Adipocyte (in vitro differentiated cells): ENCODE measurements around the gene HEMK1.

ENCODE experiments used
- DNase-seq: peaks from one replicate; pipeline ENCODE4 v3.0.0-alpha.2; 2015; ENCODE audit warnings: low read depth
- H3K27me3 ChIP-seq: replicated peaks from 2 replicates; pipeline ENCODE4 v1.7.0; 2013; ENCODE audit warnings: mild to moderate bottlenecking, low read length, moderate library complexity; ENCODE audit not compliant: control insufficient read depth, insufficient read depth
- H3K36me3 ChIP-seq: 2 replicates; pipeline ENCODE4 v1.7.0; 2013; ENCODE audit warnings: low read length, mild to moderate bottlenecking, moderate library complexity; ENCODE audit not compliant: control insufficient read depth, insufficient read depth, severe bottlenecking
- H3K4me1 ChIP-seq: 2 replicates; pipeline ENCODE4 v1.7.0; 2013; ENCODE audit warnings: mild to moderate bottlenecking, low read length, moderate library complexity; ENCODE audit not compliant: control insufficient read depth, insufficient read depth
- H3K4me3 ChIP-seq: 2 replicates; pipeline ENCODE4 v1.7.0; 2013; ENCODE audit warnings: mild to moderate bottlenecking, low read length, moderate library complexity
- H3K9ac ChIP-seq: 2 replicates; pipeline ENCODE4 v1.7.0; 2013; ENCODE audit warnings: mild to moderate bottlenecking, low read length, moderate library complexity
- H3K9me3 ChIP-seq: 2 replicates; pipeline ENCODE4 v1.7.0; 2013; ENCODE audit warnings: mild to moderate bottlenecking, low read length, moderate library complexity; ENCODE audit not compliant: control insufficient read depth

HEMK1 gene

DNA sequence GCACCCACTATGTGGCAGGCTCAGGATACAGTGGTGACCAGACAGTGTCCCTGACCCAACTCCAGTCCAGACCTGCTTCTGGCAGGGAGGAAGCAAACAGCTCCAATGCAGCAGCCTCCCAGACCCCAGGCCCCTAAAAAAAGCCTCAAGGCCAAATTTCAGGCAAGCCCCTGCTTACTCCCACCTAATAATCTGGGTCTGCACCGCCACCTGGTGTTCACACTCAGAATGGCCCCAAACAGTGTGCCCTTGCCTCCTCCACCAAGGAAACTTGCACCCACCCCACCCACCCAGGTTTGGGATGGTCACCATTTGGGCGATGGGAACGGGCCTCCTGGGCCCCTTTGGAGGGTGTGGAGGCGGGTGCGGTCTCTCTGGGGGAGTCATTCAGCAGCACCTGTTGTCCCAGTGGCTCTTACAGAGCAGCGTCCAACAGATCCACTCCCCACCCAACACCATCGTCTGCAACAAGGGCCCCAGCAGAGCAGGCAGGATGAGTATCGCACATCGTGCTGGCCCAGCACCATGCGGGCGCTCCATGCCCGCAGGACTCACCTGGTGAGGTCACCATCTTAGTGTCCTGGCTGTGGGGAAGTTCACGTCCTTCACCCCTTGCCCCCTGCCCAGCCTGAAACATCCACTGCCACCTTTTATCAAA is 19.1 kb upstream of the HEMK1 start:
- DNase-seq, result peak; percentile 78
- Histone ChIP-seq H3K4me1 (no peaks in the 10 kb centered on the region), H3K36me3 (no peaks in the 10 kb centered on the region), H3K9me3 (no peaks in the 10 kb centered on the region), H3K9ac (no peak overlapping the region), H3K27me3 (peaks cover 29% of the 10 kb centered on the region), H3K4me3 (no peak overlapping the region)

DNA sequence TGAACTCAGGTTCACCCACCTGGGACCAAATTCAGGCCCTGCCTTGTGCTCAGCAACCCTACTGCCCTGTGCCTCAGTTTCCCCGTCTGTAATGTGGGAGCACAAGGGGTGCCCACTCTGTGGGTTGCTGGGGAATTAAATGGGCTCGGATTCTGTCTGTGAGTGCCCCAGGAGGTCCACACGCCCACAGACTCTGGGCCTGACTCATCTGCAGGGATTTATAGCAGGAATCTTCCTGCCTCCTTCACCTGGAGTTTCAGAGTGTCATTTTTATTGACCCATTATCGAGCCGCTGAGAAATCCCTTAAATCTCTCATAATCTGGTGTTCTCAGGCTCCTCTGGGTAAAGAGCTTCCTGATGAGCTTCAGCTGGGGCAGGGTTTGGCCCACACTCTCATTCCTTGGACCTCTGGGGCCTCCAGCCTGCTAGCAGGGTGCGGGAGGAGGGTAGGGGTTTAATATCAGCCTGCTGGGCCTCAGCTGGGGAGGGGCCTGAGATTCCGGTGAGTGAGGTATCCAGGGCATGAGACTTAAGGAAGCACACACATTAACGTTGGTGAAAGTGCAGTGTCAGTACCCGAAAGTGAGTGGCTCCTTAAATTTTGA is 18.2 kb upstream of the HEMK1 start:
- H3K4me3 ChIP-seq, result no peak overlapping the region
- no peak overlapping the region for H3K9ac ChIP-seq
- no peaks in the 10 kb centered on the region for H3K9me3 ChIP-seq
- H3K36me3 ChIP-seq, result no peaks in the 10 kb centered on the region
- H3K4me1 ChIP-seq, result no peaks in the 10 kb centered on the region
- peaks cover 32% of the 10 kb centered on the region for H3K27me3 ChIP-seq
- no peak for DNase-seq

DNA sequence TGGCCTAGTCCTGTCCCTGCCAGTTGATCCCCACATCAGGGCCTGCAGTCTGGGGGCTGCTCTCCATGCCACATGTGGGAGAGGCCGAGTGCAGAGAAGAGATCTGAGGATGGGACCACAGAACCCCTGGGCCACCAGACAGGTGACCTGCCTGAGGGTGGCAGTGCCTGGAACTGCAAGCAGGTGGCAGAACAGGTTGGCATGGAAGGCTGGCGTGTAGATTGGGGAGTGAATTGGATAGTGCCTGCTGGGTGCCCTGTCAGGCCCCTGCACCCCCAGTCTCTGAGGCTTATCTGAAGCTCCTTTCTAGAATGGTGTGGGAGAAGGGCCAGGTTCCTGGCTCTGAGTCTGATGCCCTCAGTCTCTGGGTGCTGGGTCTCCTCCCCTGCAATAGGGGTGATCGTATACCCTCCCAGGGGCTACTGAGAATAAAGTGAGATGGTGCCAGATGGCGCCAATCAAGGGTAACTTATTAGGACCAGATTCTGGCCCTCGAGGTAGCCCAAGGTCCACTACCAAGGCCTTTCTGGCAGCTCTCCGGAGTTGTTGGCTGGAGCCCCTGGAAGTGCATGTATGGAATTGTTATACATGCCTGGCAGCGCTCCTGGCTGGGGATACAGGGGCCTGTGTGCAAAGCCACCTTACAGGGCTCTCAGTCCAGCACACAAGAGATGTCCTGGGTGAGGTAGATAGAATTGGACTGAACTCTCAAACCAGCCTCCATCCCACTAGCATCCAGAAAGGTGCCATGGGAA is 17.5 kb upstream of the HEMK1 start:
- no peak overlapping the region for H3K4me3 ChIP-seq
- peaks cover 28% of the 10 kb centered on the region for H3K27me3 ChIP-seq
- H3K9me3 ChIP-seq, result no peaks in the 10 kb centered on the region
- H3K9ac ChIP-seq, result no peak overlapping the region
- no peaks in the 10 kb centered on the region for H3K36me3 ChIP-seq
- no peaks in the 10 kb centered on the region for H3K4me1 ChIP-seq
- no peak for DNase-seq

DNA sequence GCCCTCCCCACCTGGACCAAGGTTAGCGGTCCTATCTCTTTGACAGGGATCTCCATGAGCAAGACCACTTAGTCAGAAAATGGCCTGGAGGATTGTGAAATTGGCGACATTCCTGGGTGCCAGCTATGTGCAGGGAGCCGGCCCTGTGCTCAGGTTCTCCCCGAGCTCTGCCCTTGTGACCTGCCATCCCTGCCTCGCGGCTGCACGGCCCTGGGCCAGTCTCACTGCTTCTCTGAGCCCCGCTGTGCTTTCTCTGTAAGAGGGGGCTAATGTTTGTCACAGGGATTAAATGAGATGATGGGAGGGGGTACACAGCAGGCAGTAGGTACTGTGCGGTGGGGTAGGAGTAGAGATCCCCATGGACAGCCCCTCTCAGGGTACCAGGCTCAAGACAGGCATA is 16.7 kb upstream of the HEMK1 start:
- Histone ChIP-seq H3K9me3 (no peaks in the 10 kb centered on the region), H3K4me3 (no peak overlapping the region), H3K27me3 (peaks cover 28% of the 10 kb centered on the region), H3K36me3 (no peaks in the 10 kb centered on the region), H3K9ac (no peak overlapping the region), H3K4me1 (no peaks in the 10 kb centered on the region)
- DNase-seq, result no peak

DNA sequence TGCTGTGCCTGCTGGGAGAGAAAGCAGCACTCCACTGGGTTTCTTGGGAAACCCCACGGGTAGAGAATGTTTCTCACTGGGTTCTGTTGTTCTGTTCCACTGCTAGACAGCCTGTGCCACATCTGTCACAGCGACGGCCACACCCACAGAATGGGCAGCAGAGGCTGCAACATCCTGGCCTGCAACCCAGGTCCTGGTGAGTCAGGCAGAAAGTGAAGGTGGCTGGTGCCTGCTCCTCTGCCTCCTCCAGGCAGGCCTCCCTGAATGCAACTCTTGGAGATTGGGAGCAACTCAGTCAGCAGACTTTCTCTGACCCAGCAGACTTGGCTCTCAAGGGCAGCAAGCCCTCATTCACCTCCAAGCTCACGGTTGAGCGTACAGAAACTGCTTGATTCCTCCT is 14.8 kb upstream of the HEMK1 start:
- H3K4me3 ChIP-seq, result no peak overlapping the region
- DNase-seq, result no peak
- H3K27me3 ChIP-seq, result peaks cover 28% of the 10 kb centered on the region
- H3K9ac ChIP-seq, result no peak overlapping the region
- H3K36me3 ChIP-seq, result no peaks in the 10 kb centered on the region
- H3K9me3 ChIP-seq, result no peaks in the 10 kb centered on the region
- no peaks in the 10 kb centered on the region for H3K4me1 ChIP-seq

DNA sequence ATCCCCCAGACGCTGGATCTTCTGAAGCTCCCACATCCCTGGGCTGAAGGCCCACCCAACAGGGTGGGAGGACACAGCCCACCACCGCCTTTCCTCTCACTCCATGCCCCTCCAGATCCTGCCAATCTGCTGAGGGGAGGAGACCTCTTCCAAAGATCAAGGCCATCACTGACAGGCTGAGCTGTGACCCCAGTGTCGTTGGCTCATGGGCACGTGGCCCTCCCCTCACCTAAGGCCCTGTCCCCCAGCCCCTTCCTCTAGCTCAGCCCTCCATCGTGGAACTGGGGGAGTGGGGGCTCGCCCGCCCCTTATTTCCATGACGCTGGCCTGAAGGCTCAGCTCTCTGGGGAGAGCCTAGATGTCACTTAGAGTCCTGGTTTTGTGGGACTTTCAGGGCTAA is 12.2 kb upstream of the HEMK1 start:
- H3K36me3 ChIP-seq, result no peaks in the 10 kb centered on the region
- DNase-seq, result no peak
- H3K4me3 ChIP-seq, result no peak overlapping the region
- H3K9ac ChIP-seq, result no peak overlapping the region
- H3K4me1 ChIP-seq, result no peaks in the 10 kb centered on the region
- H3K27me3 ChIP-seq, result peaks cover 27% of the 10 kb centered on the region
- no peaks in the 10 kb centered on the region for H3K9me3 ChIP-seq

DNA sequence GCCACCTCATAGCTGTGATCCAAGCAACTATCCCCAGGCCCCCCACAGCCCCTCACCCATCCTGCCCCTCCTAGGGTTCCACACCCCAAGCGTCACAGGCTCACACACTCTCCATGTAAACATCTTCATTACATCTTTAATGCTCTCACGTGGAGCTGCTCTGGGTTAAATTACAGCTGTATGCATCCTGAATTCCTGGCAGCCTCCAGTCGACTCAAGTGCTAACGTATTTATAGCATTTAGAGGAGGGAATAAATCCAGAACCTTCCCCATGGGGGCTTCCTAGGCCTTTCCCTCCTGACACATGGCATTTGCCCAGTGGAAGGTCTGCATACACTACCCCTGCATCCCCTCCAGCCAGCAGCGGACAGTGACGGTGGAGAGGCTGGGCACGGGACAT is 11.4 kb upstream of the HEMK1 start:
- Histone ChIP-seq H3K9ac (no peak overlapping the region), H3K4me3 (no peak overlapping the region), H3K27me3 (peaks cover 19% of the 10 kb centered on the region), H3K9me3 (no peaks in the 10 kb centered on the region), H3K4me1 (peaks cover 4% of the 10 kb centered on the region), H3K36me3 (no peaks in the 10 kb centered on the region)
- DNase-seq, result no peak

DNA sequence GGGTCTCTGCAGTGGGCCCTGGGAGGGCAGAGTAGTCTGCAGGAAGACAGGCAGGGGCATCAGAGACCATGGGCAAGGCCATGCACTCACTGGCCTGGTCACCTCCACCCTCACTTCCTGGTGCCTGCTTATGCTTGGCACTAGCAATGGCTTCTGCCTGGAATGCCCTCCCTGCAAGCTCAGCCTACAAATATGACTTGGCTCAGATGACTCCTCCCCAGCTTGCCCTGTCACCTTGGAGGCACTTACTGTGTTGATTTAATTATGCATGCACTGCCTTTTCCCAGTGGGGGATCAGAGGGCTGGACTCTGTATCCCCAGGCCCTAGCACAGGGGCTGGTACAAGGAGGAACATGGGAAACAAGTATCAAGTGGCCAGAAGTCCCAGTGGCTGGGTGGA is 9.6 kb upstream of the HEMK1 start:
- Histone ChIP-seq H3K4me3 (no peak overlapping the region), H3K36me3 (no peaks in the 10 kb centered on the region), H3K4me1 (peaks cover 10% of the 10 kb centered on the region), H3K27me3 (peaks cover 14% of the 10 kb centered on the region), H3K9ac (no peak overlapping the region), H3K9me3 (no peaks in the 10 kb centered on the region)
- no peak for DNase-seq

DNA sequence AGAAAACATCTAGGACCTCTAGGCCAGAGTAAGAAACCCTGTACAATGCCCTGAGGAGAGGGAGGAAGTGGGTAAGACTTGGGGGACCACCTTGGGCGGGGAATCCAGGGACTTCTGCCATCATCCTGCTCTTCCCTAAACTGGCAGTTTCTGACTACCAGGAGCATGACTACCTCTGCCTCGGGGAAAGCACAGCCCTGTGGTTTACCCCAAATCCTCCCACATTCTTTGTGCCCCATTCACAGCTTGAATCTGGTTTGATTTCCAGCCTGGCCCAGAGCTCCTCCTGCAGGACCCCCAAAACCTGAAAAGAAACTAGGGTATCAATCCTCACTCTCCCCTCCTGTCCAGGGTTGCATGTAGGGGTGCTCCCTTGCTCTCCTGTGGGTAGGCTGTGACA is 6.5 kb upstream of the HEMK1 start:
- no peak overlapping the region for H3K9ac ChIP-seq
- H3K27me3 ChIP-seq, result no peaks in the 10 kb centered on the region
- no peaks in the 10 kb centered on the region for H3K36me3 ChIP-seq
- no peaks in the 10 kb centered on the region for H3K9me3 ChIP-seq
- DNase-seq, result peak; percentile 68
- no peak overlapping the region for H3K4me3 ChIP-seq
- peaks cover 20% of the 10 kb centered on the region for H3K4me1 ChIP-seq

DNA sequence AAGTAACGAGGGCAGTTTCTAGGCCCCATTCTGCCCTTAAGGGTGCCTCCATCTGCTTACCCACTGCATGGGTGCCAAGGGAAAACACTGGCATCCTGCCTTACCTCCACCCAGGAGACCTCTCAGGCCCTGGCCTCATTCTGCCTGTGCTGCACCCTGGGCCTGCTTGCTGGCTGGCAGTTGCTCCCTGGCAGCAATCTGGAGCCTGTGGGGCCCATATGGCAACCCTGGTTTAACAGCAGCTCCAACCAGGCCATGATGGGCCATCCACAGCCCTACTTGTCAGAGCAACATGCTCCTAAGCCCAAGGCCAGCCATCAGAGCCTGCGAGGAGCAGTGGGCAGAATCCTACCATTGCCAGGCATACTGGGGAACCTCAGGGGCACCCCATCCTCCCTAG is 5.5 kb upstream of the HEMK1 start:
- Histone ChIP-seq H3K9me3 (no peaks in the 10 kb centered on the region), H3K27me3 (no peaks in the 10 kb centered on the region), H3K9ac (no peak overlapping the region), H3K4me3 (no peak overlapping the region), H3K4me1 (peaks cover 28% of the 10 kb centered on the region), H3K36me3 (no peaks in the 10 kb centered on the region)
- DNase-seq, result no peak

DNA sequence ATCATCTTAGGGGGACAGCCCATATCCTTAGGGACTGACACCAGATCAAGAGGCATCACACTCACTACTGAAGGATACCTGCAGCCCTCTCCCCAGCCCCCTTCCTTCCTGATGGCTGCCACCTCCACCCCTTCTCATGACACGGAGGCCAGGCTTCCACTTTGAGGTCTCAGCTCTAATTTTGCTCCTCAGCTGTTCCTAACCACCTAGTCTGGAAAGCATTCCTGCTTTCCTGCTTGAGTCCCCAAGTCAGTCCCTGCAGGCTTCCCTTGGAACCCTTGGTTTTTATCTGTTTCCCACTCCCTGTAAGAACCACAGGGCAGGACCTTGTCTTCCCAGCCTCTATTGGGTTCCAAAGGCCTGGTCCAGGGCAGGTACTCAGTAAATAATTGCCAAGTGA is 5.0 kb upstream of the HEMK1 start:
- no peaks in the 10 kb centered on the region for H3K36me3 ChIP-seq
- no peaks in the 10 kb centered on the region for H3K27me3 ChIP-seq
- no peak overlapping the region for H3K9ac ChIP-seq
- peaks cover 28% of the 10 kb centered on the region for H3K4me1 ChIP-seq
- no peak overlapping the region for H3K4me3 ChIP-seq
- no peak for DNase-seq
- H3K9me3 ChIP-seq, result no peaks in the 10 kb centered on the region
